ENCODE results near the gene TMEM185B.

DNA sequence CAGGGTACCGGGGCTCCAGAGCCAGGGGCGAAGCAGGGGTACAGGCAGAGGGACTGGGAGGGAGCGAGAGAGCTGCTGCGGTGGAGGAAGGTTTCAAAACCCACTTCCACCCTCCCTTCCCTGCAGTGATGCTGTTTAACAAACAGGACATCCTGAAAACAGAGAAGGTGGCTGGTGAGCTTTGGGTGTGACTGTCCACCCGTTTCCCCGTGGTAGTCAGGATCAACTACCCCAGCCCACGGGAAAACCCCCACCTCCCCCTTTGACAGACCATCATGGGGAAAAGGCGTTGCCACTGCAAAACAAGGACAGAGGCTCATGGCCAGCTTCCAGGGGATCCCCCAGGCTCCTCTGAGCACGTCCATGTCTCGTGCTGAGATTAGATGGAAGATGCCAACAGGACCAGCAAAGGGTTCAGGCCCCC is 12.9 kb downstream of the TMEM185B start:
- TF ChIP-seq, protein P1, sequence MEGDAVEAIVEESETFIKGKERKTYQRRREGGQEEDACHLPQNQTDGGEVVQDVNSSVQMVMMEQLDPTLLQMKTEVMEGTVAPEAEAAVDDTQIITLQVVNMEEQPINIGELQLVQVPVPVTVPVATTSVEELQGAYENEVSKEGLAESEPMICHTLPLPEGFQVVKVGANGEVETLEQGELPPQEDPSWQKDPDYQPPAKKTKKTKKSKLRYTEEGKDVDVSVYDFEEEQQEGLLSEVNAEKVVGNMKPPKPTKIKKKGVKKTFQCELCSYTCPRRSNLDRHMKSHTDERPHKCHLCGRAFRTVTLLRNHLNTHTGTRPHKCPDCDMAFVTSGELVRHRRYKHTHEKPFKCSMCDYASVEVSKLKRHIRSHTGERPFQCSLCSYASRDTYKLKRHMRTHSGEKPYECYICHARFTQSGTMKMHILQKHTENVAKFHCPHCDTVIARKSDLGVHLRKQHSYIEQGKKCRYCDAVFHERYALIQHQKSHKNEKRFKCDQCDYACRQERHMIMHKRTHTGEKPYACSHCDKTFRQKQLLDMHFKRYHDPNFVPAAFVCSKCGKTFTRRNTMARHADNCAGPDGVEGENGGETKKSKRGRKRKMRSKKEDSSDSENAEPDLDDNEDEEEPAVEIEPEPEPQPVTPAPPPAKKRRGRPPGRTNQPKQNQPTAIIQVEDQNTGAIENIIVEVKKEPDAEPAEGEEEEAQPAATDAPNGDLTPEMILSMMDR (IDR thresholded peaks at IDR 0.05; ENCODE audit: insufficient read depth, low read length, poor library complexity, severe bottlenecking): no peak
- no peak for TF ChIP-seq EZH2phosphoT487 (conservative IDR thresholded peaks at IDR 0.05; ENCODE audit: low read length)
